Activated CD4-positive, CD25-positive, alpha-beta regulatory T cell treated with anti-CD3 and anti-CD28 coated beads, Interleukin-2, amount 50 U/mL, for 72 hours (primary cell): ENCODE measurements around the gene WBP2NL.
A peak's percentile ranks its signal among the peaks of the same experiment; 100 is the strongest.

ENCODE experiments used
- DNase-seq: peaks from one replicate; pipeline ENCODE4 v3.0.0; 2021

WBP2NL gene

DNA sequence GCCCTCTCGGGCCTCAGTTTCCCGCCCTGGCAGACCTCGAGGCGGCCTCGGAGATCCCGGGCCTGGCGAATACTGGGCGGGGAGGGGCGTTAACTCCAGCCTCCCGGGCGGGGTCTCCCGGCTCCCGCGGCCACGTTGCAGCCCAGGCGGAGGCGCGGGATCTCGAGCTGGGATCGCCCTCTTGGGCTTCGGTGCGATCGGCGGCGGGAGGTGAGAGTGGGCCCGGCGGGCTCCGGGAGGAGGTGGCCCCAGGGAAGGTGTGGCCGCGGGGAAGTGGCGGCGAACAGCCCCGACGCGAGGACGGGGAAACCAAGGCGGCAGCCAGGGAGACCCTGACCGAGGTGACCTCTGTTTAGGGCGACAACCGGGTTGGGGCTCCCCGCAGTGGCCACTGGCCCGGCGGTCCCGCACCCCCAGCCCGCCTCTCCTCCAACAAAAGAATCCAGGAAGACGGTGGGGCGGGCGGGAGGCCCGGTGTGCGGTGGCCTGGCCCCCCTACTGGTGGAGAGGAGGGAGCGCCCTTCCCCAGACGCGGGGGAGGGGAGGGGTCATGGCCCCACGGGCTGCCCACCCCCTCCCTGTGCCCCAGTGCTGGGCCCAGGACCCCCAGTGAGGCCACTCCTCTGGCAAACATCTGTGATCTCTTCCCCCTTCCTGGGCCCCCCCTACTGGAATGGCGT is 75.7 kb downstream of the WBP2NL start, which contains the start of gene PHETA2:
Gene PHETA2, plus strand, starts transcription at position 117 of the 680 bp plus-strand sequence. CDS start 3,046 bp downstream, outside the sequence.
- peak; percentile 59 for DNase-seq

DNA sequence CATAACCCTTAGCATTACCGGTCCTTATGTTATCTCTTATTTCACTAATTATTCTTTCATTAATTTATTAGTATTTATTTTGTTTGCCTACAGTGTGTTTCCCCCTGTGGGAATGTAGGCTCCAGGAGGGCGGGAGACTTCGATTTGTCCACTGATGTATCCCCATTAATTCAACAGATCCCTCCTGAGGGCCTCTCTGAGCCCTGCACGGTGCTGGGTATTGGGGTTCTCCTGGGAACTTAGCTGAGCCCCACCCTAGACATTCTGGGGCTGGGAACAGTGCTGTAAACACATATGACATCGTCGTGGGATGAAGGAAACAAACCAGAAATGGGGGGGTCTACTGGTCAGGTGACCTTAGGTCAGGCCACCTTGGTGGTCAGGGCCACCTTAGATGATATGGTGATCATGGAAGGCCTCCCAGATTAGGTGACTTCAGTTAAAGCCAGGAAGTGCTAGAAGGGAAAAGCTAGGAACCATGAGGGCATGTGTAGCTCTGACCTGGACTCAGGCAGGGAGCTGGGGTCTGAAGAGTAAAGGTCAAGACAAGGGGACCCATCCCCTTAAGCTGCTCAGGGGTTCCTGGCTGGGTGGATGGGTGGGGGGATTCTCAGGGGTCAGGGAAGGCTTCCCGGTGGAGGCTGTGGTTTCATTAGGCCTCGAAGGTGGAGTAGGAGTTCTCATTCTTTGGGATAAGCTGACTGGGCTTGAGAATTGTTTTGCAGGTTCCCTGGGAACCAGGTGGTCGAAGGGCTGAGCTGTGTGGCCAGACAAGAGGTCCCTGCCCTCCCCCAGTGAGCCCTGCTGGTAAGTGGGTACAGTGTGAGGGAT is 76.5 kb downstream of the WBP2NL start:
- DNase-seq: no peak

DNA sequence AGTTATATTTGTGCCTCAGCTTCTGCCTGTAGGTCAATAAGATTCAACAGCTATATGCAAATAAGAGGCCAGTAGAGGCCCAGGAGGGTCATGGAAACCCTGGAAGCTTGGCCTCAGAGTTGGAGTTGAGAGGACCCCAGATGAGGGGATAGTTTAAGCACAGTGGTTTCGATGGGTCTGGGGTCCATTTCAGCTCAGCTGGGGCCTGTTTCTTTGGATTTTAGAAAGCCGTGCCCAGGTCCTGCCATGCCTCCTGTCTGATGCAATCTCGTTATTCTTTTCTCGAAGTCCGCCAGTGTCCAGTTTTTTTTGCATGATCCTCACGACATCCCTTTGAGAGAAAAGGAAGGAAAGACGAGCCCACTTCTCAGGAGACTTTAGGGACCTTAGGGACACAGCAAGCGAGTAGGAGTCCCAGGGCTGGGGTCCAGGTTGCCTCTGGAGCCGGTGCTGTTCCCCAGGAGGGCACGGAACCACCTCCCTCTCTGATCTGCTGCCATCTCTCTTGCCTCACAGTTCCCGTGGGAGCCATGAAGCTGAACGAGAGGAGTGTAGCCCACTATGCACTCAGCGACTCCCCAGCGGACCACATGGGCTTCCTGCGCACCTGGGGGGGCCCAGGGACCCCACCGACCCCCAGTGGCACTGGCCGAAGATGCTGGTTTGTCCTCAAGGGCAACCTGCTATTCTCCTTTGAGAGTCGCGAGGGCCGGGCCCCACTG is 78.3 kb downstream of the WBP2NL start:
- no peak for DNase-seq

DNA sequence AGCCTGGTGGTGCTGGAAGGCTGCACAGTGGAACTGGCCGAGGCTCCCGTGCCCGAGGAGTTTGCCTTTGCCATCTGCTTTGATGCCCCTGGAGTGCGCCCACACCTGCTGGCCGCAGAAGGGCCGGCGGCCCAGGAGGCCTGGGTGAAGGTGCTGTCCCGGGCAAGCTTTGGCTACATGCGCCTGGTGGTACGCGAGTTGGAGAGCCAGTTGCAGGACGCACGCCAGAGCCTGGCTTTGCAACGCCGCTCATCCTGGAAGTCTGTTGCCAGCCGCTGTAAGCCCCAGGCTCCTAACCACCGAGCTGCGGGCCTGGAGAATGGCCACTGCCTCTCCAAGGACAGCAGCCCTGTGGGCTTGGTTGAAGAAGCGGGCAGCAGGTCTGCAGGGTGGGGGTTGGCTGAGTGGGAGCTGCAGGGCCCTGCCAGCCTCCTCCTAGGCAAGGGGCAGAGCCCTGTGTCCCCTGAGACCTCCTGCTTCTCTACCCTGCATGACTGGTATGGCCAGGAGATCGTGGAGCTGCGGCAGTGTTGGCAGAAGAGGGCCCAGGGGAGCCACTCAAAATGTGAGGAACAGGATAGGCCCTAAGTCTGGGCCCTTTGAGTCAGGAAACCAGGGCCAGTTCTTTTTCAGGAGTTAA is 79.0 kb downstream of the WBP2NL start:
- no peak for DNase-seq
